ENCODE measurements around the gene FOXP1. TPM values are rescaled to one million over a fixed set of nuclear protein-coding genes. Genes with fewer than 3 reads are reported as not detected.

Gene FOXP1
- total RNA-seq, 1 donor from 2014 or later, result 107 TPM

DNA sequence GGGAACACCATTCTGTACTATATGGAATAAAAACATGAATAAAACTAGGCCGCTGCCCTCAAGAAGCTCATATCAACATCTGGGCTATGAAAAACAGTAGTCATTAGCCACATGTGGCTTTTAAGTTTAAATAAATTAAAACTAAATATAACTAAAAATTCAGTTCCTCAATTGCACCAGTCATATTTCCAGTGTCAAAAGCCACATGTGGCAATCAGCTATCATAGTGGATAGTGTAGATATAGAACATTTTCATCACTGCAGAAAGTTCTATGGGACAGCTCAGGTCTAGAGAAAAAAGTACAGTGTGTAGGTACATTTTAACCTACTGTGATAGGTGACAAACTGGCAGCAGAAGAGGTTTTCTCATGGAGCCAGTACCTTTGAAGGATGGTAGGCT, 261.4 kb downstream of the FOXP1 start:
- no peak for FAIRE-seq
- Mint-ChIP-seq H3K36me3 (ENCODE audit: low read depth, unreplicated experiment) (peaks cover 1% of the 10 kb centered on the region), H3K27me3 (ENCODE audit: low read depth, unreplicated experiment) (no peaks in the 10 kb centered on the region), H3K9me3 (ENCODE audit: unreplicated experiment) (no peaks in the 10 kb centered on the region), H3K27ac (ENCODE audit: unreplicated experiment) (no peak overlapping the region), H3K4me1 (ENCODE audit: low read depth, unreplicated experiment) (peaks cover 13% of the 10 kb centered on the region), H3K4me3 (ENCODE audit: unreplicated experiment) (no peak overlapping the region)
- DNase-seq (ENCODE audit: low read depth), result no peak
- no peak overlapping the region for H3K9ac ChIP-seq (ENCODE audit: low read length)
- H3K4me3 ChIP-seq (ENCODE audit: insufficient read depth, low read depth, low read length), result no peak overlapping the region
- H3K79me2 ChIP-seq (ENCODE audit: insufficient read depth, low read length), result peaks cover 53% of the 10 kb centered on the region
- H4K20me1 ChIP-seq (ENCODE audit: insufficient read depth, low read length), result peaks cover 56% of the 10 kb centered on the region
- H3K36me3 ChIP-seq (ENCODE audit: insufficient read depth, low read length), result no peaks in the 10 kb centered on the region
- H3K27me3 ChIP-seq (ENCODE audit: insufficient read depth, low read length), result no peaks in the 10 kb centered on the region
- peaks cover 4% of the 10 kb centered on the region for H3K4me1 ChIP-seq (ENCODE audit: insufficient read depth, low read length)
- no peak overlapping the region for H2AFZ ChIP-seq (ENCODE audit: low read depth, low read length)
- H3K9me3 ChIP-seq (ENCODE audit: insufficient read depth, low read depth, low read length), result no peaks in the 10 kb centered on the region
- no peak overlapping the region for H3K27ac ChIP-seq (ENCODE audit: low read depth, low read length)
- TF ChIP-seq CTCF (IDR thresholded peaks at IDR 0.05; ENCODE audit: insufficient read depth, low read depth, low read length) (no peak), EZH2 (IDR thresholded peaks at IDR 0.05; ENCODE audit: insufficient read depth, low read length) (no peak)
- no peak overlapping the region for H3K4me2 ChIP-seq (ENCODE audit: low read length)

- H4K20me1 ChIP-seq (ENCODE audit: insufficient read depth, low read length), result peaks cover 58% of the 10 kb centered on the region
- no peak overlapping the region for H3K27ac ChIP-seq (ENCODE audit: low read depth, low read length)
- Mint-ChIP-seq H3K36me3 (ENCODE audit: low read depth, unreplicated experiment) (peaks cover 1% of the 10 kb centered on the region), H3K27ac (ENCODE audit: unreplicated experiment) (no peak overlapping the region), H3K4me3 (ENCODE audit: unreplicated experiment) (no peak overlapping the region), H3K27me3 (ENCODE audit: low read depth, unreplicated experiment) (no peaks in the 10 kb centered on the region), H3K4me1 (ENCODE audit: low read depth, unreplicated experiment) (peaks cover 18% of the 10 kb centered on the region), H3K9me3 (ENCODE audit: unreplicated experiment) (no peaks in the 10 kb centered on the region)
- peak overlapping the region; percentile 17 for H3K4me2 ChIP-seq (ENCODE audit: low read length)
- DNase-seq (ENCODE audit: low read depth) (no peak), FAIRE-seq (no peak)
- peaks cover 4% of the 10 kb centered on the region for H3K4me1 ChIP-seq (ENCODE audit: insufficient read depth, low read length)
- H3K36me3 ChIP-seq (ENCODE audit: insufficient read depth, low read length), result no peaks in the 10 kb centered on the region
- H3K9me3 ChIP-seq (ENCODE audit: insufficient read depth, low read depth, low read length), result no peaks in the 10 kb centered on the region
- no peaks in the 10 kb centered on the region for H3K27me3 ChIP-seq (ENCODE audit: insufficient read depth, low read length)
- H3K4me3 ChIP-seq (ENCODE audit: insufficient read depth, low read depth, low read length), result no peak overlapping the region
- no peak overlapping the region for H3K9ac ChIP-seq (ENCODE audit: low read length)
- H3K79me2 ChIP-seq (ENCODE audit: insufficient read depth, low read length), result peaks cover 54% of the 10 kb centered on the region
- TF ChIP-seq EZH2 (IDR thresholded peaks at IDR 0.05; ENCODE audit: insufficient read depth, low read length) (no peak), CTCF (IDR thresholded peaks at IDR 0.05; ENCODE audit: insufficient read depth, low read depth, low read length) (no peak)
- H2AFZ ChIP-seq (ENCODE audit: low read depth, low read length), result no peak overlapping the region
Observed at GRCh38 chr3:71319771-71320170, 263.8 kb downstream of the FOXP1 start.

- Mint-ChIP-seq H3K36me3 (ENCODE audit: low read depth, unreplicated experiment) (peaks cover 1% of the 10 kb centered on the region), H3K27me3 (ENCODE audit: low read depth, unreplicated experiment) (no peaks in the 10 kb centered on the region), H3K4me3 (ENCODE audit: unreplicated experiment) (no peak overlapping the region), H3K4me1 (ENCODE audit: low read depth, unreplicated experiment) (peaks cover 18% of the 10 kb centered on the region), H3K9me3 (ENCODE audit: unreplicated experiment) (no peaks in the 10 kb centered on the region), H3K27ac (ENCODE audit: unreplicated experiment) (no peak overlapping the region)
- no peaks in the 10 kb centered on the region for H3K27me3 ChIP-seq (ENCODE audit: insufficient read depth, low read length)
- peaks cover 58% of the 10 kb centered on the region for H3K79me2 ChIP-seq (ENCODE audit: insufficient read depth, low read length)
- H3K4me2 ChIP-seq (ENCODE audit: low read length), result no peak overlapping the region
- DNase-seq (ENCODE audit: low read depth), result no peak
- no peak overlapping the region for H3K4me3 ChIP-seq (ENCODE audit: insufficient read depth, low read depth, low read length)
- no peak for FAIRE-seq
- peaks cover 4% of the 10 kb centered on the region for H3K4me1 ChIP-seq (ENCODE audit: insufficient read depth, low read length)
- H2AFZ ChIP-seq (ENCODE audit: low read depth, low read length), result no peak overlapping the region
- TF ChIP-seq EZH2 (IDR thresholded peaks at IDR 0.05; ENCODE audit: insufficient read depth, low read length) (no peak), CTCF (IDR thresholded peaks at IDR 0.05; ENCODE audit: insufficient read depth, low read depth, low read length) (no peak)
- peaks cover 54% of the 10 kb centered on the region for H4K20me1 ChIP-seq (ENCODE audit: insufficient read depth, low read length)
- no peaks in the 10 kb centered on the region for H3K9me3 ChIP-seq (ENCODE audit: insufficient read depth, low read depth, low read length)
- H3K9ac ChIP-seq (ENCODE audit: low read length), result no peak overlapping the region
- no peaks in the 10 kb centered on the region for H3K36me3 ChIP-seq (ENCODE audit: insufficient read depth, low read length)
- no peak overlapping the region for H3K27ac ChIP-seq (ENCODE audit: low read depth, low read length)
Observed at GRCh38 chr3:71318458-71318827, 265.1 kb downstream of the FOXP1 start.

Data from astrocyte (in vitro differentiated cells and primary cell).